Measurements from ENCODE around the gene IRF2BP1. TPM values are rescaled to one million over a fixed set of nuclear protein-coding genes. Genes with fewer than 3 reads are reported as not detected.

IRF2BP1 gene
- total RNA-seq, 1 donor from 2014 or later, result 9.8 TPM

DNA sequence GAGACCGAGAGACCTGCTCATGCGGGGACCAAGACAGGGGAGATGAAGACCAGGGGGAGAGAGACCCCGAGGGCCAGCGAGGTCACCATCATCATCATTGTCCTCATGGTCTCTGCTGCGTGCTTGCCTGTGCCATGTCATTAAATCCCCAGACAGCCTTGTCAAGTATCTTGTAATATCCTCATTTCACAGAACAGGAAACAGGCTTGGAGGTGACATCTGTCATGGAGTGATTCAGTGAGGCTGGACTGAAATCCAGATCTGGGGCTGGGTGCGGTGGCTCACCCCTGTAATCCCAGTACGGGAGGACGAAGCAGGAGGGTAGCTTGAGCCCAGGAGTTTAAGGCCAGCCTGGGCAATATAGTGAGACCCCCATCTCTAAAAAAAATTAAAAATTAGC, 34.5 kb upstream of the IRF2BP1 start:
- no peak for DNase-seq (ENCODE audit: low spot score)
- no peaks in the 10 kb centered on the region for H3K27me3 ChIP-seq
- TF ChIP-seq, protein P1, sequence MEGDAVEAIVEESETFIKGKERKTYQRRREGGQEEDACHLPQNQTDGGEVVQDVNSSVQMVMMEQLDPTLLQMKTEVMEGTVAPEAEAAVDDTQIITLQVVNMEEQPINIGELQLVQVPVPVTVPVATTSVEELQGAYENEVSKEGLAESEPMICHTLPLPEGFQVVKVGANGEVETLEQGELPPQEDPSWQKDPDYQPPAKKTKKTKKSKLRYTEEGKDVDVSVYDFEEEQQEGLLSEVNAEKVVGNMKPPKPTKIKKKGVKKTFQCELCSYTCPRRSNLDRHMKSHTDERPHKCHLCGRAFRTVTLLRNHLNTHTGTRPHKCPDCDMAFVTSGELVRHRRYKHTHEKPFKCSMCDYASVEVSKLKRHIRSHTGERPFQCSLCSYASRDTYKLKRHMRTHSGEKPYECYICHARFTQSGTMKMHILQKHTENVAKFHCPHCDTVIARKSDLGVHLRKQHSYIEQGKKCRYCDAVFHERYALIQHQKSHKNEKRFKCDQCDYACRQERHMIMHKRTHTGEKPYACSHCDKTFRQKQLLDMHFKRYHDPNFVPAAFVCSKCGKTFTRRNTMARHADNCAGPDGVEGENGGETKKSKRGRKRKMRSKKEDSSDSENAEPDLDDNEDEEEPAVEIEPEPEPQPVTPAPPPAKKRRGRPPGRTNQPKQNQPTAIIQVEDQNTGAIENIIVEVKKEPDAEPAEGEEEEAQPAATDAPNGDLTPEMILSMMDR (IDR thresholded peaks at IDR 0.05), result no peak
- TF ChIP-seq EZH2 (IDR thresholded peaks at IDR 0.05), result no peak
- TF ChIP-seq EZH2phosphoT487 (IDR thresholded peaks at IDR 0.05), result no peak
- no peak overlapping the region for H2AFZ ChIP-seq (replicated peaks)
- H3K4me3 ChIP-seq, result no peak overlapping the region
- no peaks in the 10 kb centered on the region for H3K9me3 Mint-ChIP-seq
- no peak overlapping the region for H3K9ac ChIP-seq
- H3F3A ChIP-seq (ENCODE audit: low read depth), result peaks cover 12% of the 10 kb centered on the region
- no peaks in the 10 kb centered on the region for H3K9me3 ChIP-seq (ENCODE audit: low read depth)
- H3K4me2 ChIP-seq, result no peak overlapping the region
- H3K36me3 Mint-ChIP-seq, result no peaks in the 10 kb centered on the region
- no peaks in the 10 kb centered on the region for H4K20me1 ChIP-seq (ENCODE audit: low read depth)
- H3K4me1 Mint-ChIP-seq, result peaks cover 16% of the 10 kb centered on the region
- no peaks in the 10 kb centered on the region for H3K36me3 ChIP-seq
- H3K27ac ChIP-seq, result no peak overlapping the region
- H3K79me2 ChIP-seq (ENCODE audit: low read depth), result no peaks in the 10 kb centered on the region
- H3K4me3 Mint-ChIP-seq, result peak overlapping the region; percentile 39
- H3K27me3 Mint-ChIP-seq (ENCODE audit: insufficient read depth, low read depth), result peaks cover 6% of the 10 kb centered on the region
- no peaks in the 10 kb centered on the region for H3K4me1 ChIP-seq
- H3K27ac Mint-ChIP-seq, result no peak overlapping the region

DNA sequence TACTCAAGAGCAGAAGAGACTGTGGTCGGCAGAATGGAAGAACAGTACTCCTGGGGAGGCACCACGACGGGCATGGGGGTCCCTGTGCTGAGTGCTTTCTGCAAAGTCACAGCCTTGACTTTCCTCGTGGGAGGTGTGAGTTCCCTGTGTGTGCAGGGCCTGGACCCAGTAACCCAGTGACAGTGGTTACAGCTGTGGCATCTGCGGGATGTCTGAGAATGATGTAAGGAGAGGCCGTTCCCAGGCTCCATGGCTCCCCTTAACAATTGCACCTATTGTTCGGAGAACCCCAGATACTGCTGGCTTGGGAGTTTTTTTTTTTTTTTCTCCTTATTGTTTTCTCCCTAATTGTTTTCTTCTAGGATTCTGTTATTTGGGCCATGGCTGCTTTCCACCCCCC, 33.7 kb upstream of the IRF2BP1 start:
- Mint-ChIP-seq H3K4me3 (no peak overlapping the region), H3K27me3 (ENCODE audit: insufficient read depth, low read depth) (peaks cover 6% of the 10 kb centered on the region), H3K4me1 (peaks cover 16% of the 10 kb centered on the region), H3K9me3 (no peaks in the 10 kb centered on the region), H3K27ac (no peak overlapping the region), H3K36me3 (no peaks in the 10 kb centered on the region)
- no peak for DNase-seq (ENCODE audit: low spot score)
- no peaks in the 10 kb centered on the region for H3K9me3 ChIP-seq (ENCODE audit: low read depth)
- H2AFZ ChIP-seq (replicated peaks), result no peak overlapping the region
- H3K79me2 ChIP-seq (ENCODE audit: low read depth), result no peaks in the 10 kb centered on the region
- no peaks in the 10 kb centered on the region for H4K20me1 ChIP-seq (ENCODE audit: low read depth)
- no peaks in the 10 kb centered on the region for H3K27me3 ChIP-seq
- H3K4me2 ChIP-seq, result no peak overlapping the region
- H3K27ac ChIP-seq, result no peak overlapping the region
- H3F3A ChIP-seq (ENCODE audit: low read depth), result peaks cover 12% of the 10 kb centered on the region
- H3K9ac ChIP-seq, result no peak overlapping the region
- H3K4me1 ChIP-seq, result no peaks in the 10 kb centered on the region
- no peak overlapping the region for H3K4me3 ChIP-seq
- TF ChIP-seq, protein P1 (IDR thresholded peaks at IDR 0.05), result no peak
- no peak for TF ChIP-seq EZH2phosphoT487 (IDR thresholded peaks at IDR 0.05)
- no peaks in the 10 kb centered on the region for H3K36me3 ChIP-seq

DNA sequence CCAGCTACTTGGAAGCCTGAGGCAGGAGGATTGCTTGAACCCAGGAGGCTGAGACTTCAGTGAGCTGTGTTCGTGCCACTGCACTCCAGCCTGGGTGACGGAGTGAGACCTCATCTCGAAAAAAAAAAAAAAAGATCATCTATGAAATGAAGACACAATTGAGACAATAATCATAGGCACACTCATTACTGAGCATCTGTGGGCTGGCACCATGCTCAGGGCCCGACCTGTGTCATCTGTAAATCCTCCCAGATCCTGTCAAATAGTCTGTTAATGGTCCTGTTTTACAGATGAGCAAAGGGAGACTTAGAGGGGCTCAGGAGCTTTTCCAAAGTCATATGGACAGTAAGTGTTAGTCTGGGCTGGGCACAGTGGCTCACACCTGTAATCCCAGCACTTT, 32.8 kb upstream of the IRF2BP1 start:
- peaks cover 16% of the 10 kb centered on the region for H3K4me1 Mint-ChIP-seq
- Histone ChIP-seq H3K27me3 (no peaks in the 10 kb centered on the region), H3K27ac (no peak overlapping the region), H3F3A (ENCODE audit: low read depth) (peaks cover 12% of the 10 kb centered on the region), H3K9ac (no peak overlapping the region), H3K4me1 (no peaks in the 10 kb centered on the region), H3K36me3 (no peaks in the 10 kb centered on the region), H3K9me3 (ENCODE audit: low read depth) (no peaks in the 10 kb centered on the region), H3K4me3 (no peak overlapping the region), H2AFZ (replicated peaks) (no peak overlapping the region), H3K79me2 (ENCODE audit: low read depth) (no peaks in the 10 kb centered on the region), H4K20me1 (ENCODE audit: low read depth) (no peaks in the 10 kb centered on the region), H3K4me2 (no peak overlapping the region)
- no peaks in the 10 kb centered on the region for H3K9me3 Mint-ChIP-seq
- peaks cover 6% of the 10 kb centered on the region for H3K27me3 Mint-ChIP-seq (ENCODE audit: insufficient read depth, low read depth)
- TF ChIP-seq EZH2 (IDR thresholded peaks at IDR 0.05), result no peak
- TF ChIP-seq EZH2phosphoT487 (IDR thresholded peaks at IDR 0.05), result no peak
- TF ChIP-seq, protein P1 (IDR thresholded peaks at IDR 0.05), result no peak
- no peak overlapping the region for H3K27ac Mint-ChIP-seq
- no peak for DNase-seq (ENCODE audit: low spot score)
- no peak overlapping the region for H3K4me3 Mint-ChIP-seq
- no peaks in the 10 kb centered on the region for H3K36me3 Mint-ChIP-seq
